Skeletal muscle cell (primary cell): ENCODE data around the gene UBTD1.

Source experiments
- DNase-seq: peaks from one replicate; pipeline ENCODE4 v3.0.0-alpha.2; 2010; ENCODE audit warnings: low read depth
- H3K4me3 ChIP-seq: 2 replicates; pipeline ENCODE4 v1.5.1; 2011; ENCODE audit warnings: low read depth, mild to moderate bottlenecking, control low read depth, low read length, moderate library complexity

The UBTD1 gene

GRCh38 chr10:97598407-97599271 lies 99.9 kb downstream of the UBTD1 start:
- H3K4me3 ChIP-seq, result no peak overlapping the region
- no peak for DNase-seq

- H3K4me3 ChIP-seq, result no peak overlapping the region
- DNase-seq, result no peak
Observed at GRCh38 chr10:97599272-97599619, 100.5 kb downstream of the UBTD1 start.

- H3K4me3 ChIP-seq, result no peak overlapping the region
- DNase-seq, result no peak
Observed at GRCh38 chr10:97600616-97601015, 101.9 kb downstream of the UBTD1 start.

GRCh38 chr10:97601268-97602215 lies 102.8 kb downstream of the UBTD1 start:
- no peak for DNase-seq
- H3K4me3 ChIP-seq, result no peak overlapping the region

- DNase-seq, result no peak
- no peak overlapping the region for H3K4me3 ChIP-seq
Observed at GRCh38 chr10:97607095-97607636, 108.4 kb downstream of the UBTD1 start.

- no peak overlapping the region for H3K4me3 ChIP-seq
Observed at GRCh38 chr10:97608991-97609561, 110.4 kb downstream of the UBTD1 start.

GRCh38 chr10:97611473-97611872 lies 112.7 kb downstream of the UBTD1 start:
- DNase-seq, result no peak
- no peak overlapping the region for H3K4me3 ChIP-seq

More at GRCh38 chr10:97608991-97609561, 110.4 kb downstream of the UBTD1 start:
- DNase-seq, result no peak

GRCh38 chr10:97612386-97612785 lies 113.7 kb downstream of the UBTD1 start:
- H3K4me3 ChIP-seq, result no peak overlapping the region
- DNase-seq, result no peak

GRCh38 chr10:97618285-97618684 lies 119.6 kb downstream of the UBTD1 start:
- no peak overlapping the region for H3K4me3 ChIP-seq
- no peak for DNase-seq

GRCh38 chr10:97618733-97619132 lies 120.0 kb downstream of the UBTD1 start:
- no peak overlapping the region for H3K4me3 ChIP-seq
- DNase-seq, result no peak
